ENCODE measurements around the gene KLHL18. TPM values are rescaled to one million over a fixed set of nuclear protein-coding genes. Genes with fewer than 3 reads are reported as not detected.
A peak's percentile ranks its signal among the peaks of the same experiment; 100 is the strongest.

Gene KLHL18
- total RNA-seq, 3 donors from 2014 or later (not counting 1 experiment from before 2014, with no cell fraction given) = 37.3 to 47.9 (median 45.2) TPM

GRCh38 chr3:47384425-47384824, 101.7 kb downstream of the KLHL18 start:
- peaks cover 57 to 61% of the 10 kb centered on the region in 2 donors for H3K4me1 Mint-ChIP-seq

GRCh38 chr3:47385007-47385406, 102.3 kb downstream of the KLHL18 start:
- Mint-ChIP-seq H3K27me3 (ENCODE audit: low read depth in 2 of 2) (no peaks in the 10 kb centered on the region), H3K36me3 (no peaks in the 10 kb centered on the region), H3K9me3 (no peaks in the 10 kb centered on the region), H3K27ac (no peak overlapping the region), H3K4me3 (no peak overlapping the region), H3K4me1 (peaks cover 51 to 56% of the 10 kb centered on the region in 2 donors)
- 97% methylated on average over 4 of the region's 4 CpGs for WGBS (ENCODE audit: insufficient coverage)
- no peaks in the 10 kb centered on the region for H3K9me3 ChIP-seq (ENCODE audit: control insufficient read depth, insufficient read depth, low read length)
- peaks cover 10% of the 10 kb centered on the region for H3K36me3 ChIP-seq (ENCODE audit: control insufficient read depth, insufficient read depth, low read length)
- peaks cover 15% of the 10 kb centered on the region for H3K4me1 ChIP-seq (ENCODE audit: control insufficient read depth, insufficient read depth, low read length)
- no peak for TF ChIP-seq CTCF (IDR thresholded peaks at IDR 0.05)
- no peak overlapping the region for H3K27ac ChIP-seq (ENCODE audit: low read length)
- intact Hi-C loops (cut with micrococcal nuclease) = no loop called here
- ATAC-seq (no peak), DNase-seq (no peak)
- H3K4me3 ChIP-seq (ENCODE audit: low read length) = no peak overlapping the region
- no peaks in the 10 kb centered on the region for H3K27me3 ChIP-seq (ENCODE audit: control insufficient read depth, insufficient read depth, low read length)

More at GRCh38 chr3:47384425-47384824, 101.7 kb downstream of the KLHL18 start:
- Mint-ChIP-seq H3K27me3 (ENCODE audit: low read depth in 2 of 2) (no peaks in the 10 kb centered on the region), H3K4me3 (no peak overlapping the region), H3K9me3 (no peaks in the 10 kb centered on the region), H3K27ac (peak overlapping the region in 1 of 2 donors; percentile 56), H3K36me3 (no peaks in the 10 kb centered on the region)
- Histone ChIP-seq H3K9me3 (ENCODE audit: control insufficient read depth, insufficient read depth, low read length) (no peaks in the 10 kb centered on the region), H3K27ac (ENCODE audit: low read length) (no peak overlapping the region), H3K27me3 (ENCODE audit: control insufficient read depth, insufficient read depth, low read length) (no peaks in the 10 kb centered on the region), H3K36me3 (ENCODE audit: control insufficient read depth, insufficient read depth, low read length) (peaks cover 10% of the 10 kb centered on the region), H3K4me1 (ENCODE audit: control insufficient read depth, insufficient read depth, low read length) (peaks cover 21% of the 10 kb centered on the region), H3K4me3 (ENCODE audit: low read length) (no peak overlapping the region)
- intact Hi-C loops (cut with micrococcal nuclease) = no loop called here
- no peak for DNase-seq
- 93% methylated on average over 3 of the region's 4 CpGs for WGBS (ENCODE audit: insufficient coverage)
- ATAC-seq = no peak
- no peak for TF ChIP-seq CTCF (IDR thresholded peaks at IDR 0.05)

- H3K4me1 Mint-ChIP-seq = peaks cover 45 to 53% of the 10 kb centered on the region in 2 donors
- no peak for DNase-seq
- Histone ChIP-seq H3K4me3 (ENCODE audit: low read length) (no peak overlapping the region), H3K27me3 (ENCODE audit: control insufficient read depth, insufficient read depth, low read length) (no peaks in the 10 kb centered on the region), H3K9me3 (ENCODE audit: control insufficient read depth, insufficient read depth, low read length) (no peaks in the 10 kb centered on the region), H3K36me3 (ENCODE audit: control insufficient read depth, insufficient read depth, low read length) (peaks cover 10% of the 10 kb centered on the region), H3K4me1 (ENCODE audit: control insufficient read depth, insufficient read depth, low read length) (peaks cover 11% of the 10 kb centered on the region), H3K27ac (ENCODE audit: low read length) (no peak overlapping the region)
- H3K9me3 Mint-ChIP-seq = no peaks in the 10 kb centered on the region
- H3K27me3 Mint-ChIP-seq (ENCODE audit: low read depth in 2 of 2) = no peaks in the 10 kb centered on the region
- no peak overlapping the region for H3K4me3 Mint-ChIP-seq
- no peak for TF ChIP-seq CTCF (IDR thresholded peaks at IDR 0.05)
- intact Hi-C loops (cut with micrococcal nuclease) = no loop called here
- no peak for ATAC-seq
- 100% methylated on average over 2 of the region's 2 CpGs for WGBS (ENCODE audit: insufficient coverage)
- H3K36me3 Mint-ChIP-seq = no peaks in the 10 kb centered on the region
- H3K27ac Mint-ChIP-seq = peak overlapping the region in 1 of 2 donors; percentile 39
Observed at GRCh38 chr3:47385796-47386195, 103.1 kb downstream of the KLHL18 start.

GRCh38 chr3:47392933-47393332, 110.2 kb downstream of the KLHL18 start:
- ATAC-seq = no peak
- H3K36me3 Mint-ChIP-seq = no peaks in the 10 kb centered on the region
- Histone ChIP-seq H3K4me3 (ENCODE audit: low read length) (no peak overlapping the region), H3K36me3 (ENCODE audit: control insufficient read depth, insufficient read depth, low read length) (peaks cover 17% of the 10 kb centered on the region), H3K27ac (ENCODE audit: low read length) (no peak overlapping the region), H3K4me1 (ENCODE audit: control insufficient read depth, insufficient read depth, low read length) (no peaks in the 10 kb centered on the region), H3K9me3 (ENCODE audit: control insufficient read depth, insufficient read depth, low read length) (no peaks in the 10 kb centered on the region), H3K27me3 (ENCODE audit: control insufficient read depth, insufficient read depth, low read length) (no peaks in the 10 kb centered on the region)
- no peak overlapping the region for H3K4me3 Mint-ChIP-seq
- peaks cover 20 to 46% of the 10 kb centered on the region in 2 donors for H3K4me1 Mint-ChIP-seq
- H3K27ac Mint-ChIP-seq = no peak overlapping the region
- no peaks in the 10 kb centered on the region for H3K9me3 Mint-ChIP-seq
- intact Hi-C loops (cut with micrococcal nuclease) = no loop called here
- TF ChIP-seq CTCF (IDR thresholded peaks at IDR 0.05) = no peak
- WGBS (ENCODE audit: insufficient coverage) = 95% methylated on average over 2 of the region's 3 CpGs
- DNase-seq = no peak
- H3K27me3 Mint-ChIP-seq (ENCODE audit: low read depth in 2 of 2) = no peaks in the 10 kb centered on the region
